WTC11 (cell line): ENCODE results near the gene FAT2.

Experiments used
- ESRRA ChIP-seq: sonication (generic); formaldehyde crosslinking; IDR thresholded peaks from 2 replicates; pipeline ENCODE4 v1.8.1; 2022; ENCODE audit warnings: mild to moderate bottlenecking, missing genetic modification reagents, borderline replicate concordance
- KAT7 ChIP-seq: sonication (generic); formaldehyde crosslinking; IDR thresholded peaks from 2 replicates; pipeline ENCODE4 v1.8.1; 2023; ENCODE audit warnings: missing genetic modification reagents, mild to moderate bottlenecking, borderline replicate concordance
- SP1 ChIP-seq: sonication (generic); formaldehyde crosslinking; conservative IDR thresholded peaks from 2 replicates; pipeline ENCODE4 v1.8.1; 2022; ENCODE audit warnings: missing genetic modification reagents
- ZNF232 ChIP-seq: sonication (generic); formaldehyde crosslinking; IDR thresholded peaks from 2 replicates; pipeline ENCODE4 v1.8.0; 2022; ENCODE audit warnings: mild to moderate bottlenecking, missing genetic modification reagents
- ZNF263 ChIP-seq: sonication (generic); formaldehyde crosslinking; IDR thresholded peaks from 2 replicates; pipeline ENCODE4 v1.8.1; 2022; ENCODE audit warnings: low read depth, mild to moderate bottlenecking, moderate library complexity, missing genetic modification reagents
- TF ChIP-seq, protein P1 (sequence below): fragments of 200-600 bp; IDR thresholded peaks from 2 replicates; pipeline ENCODE4 v1.8.0; 2022; ENCODE audit warnings: antibody characterized with exemption
- TF ChIP-seq, protein P2 (sequence below): sonication (generic); formaldehyde crosslinking; IDR thresholded peaks from 2 replicates; pipeline ENCODE4 v1.8.0; 2023; ENCODE audit warnings: mild to moderate bottlenecking, missing genetic modification reagents
- TF ChIP-seq, protein P3 (sequence below): sonication (generic); formaldehyde crosslinking; conservative IDR thresholded peaks from 2 replicates; pipeline ENCODE4 v1.8.1; 2023; ENCODE audit warnings: mild to moderate bottlenecking, low read depth, missing genetic modification reagents, moderate library complexity
- TF ChIP-seq, protein P4 (sequence below): sonication (generic); formaldehyde crosslinking; IDR thresholded peaks from 2 replicates; pipeline ENCODE4 v1.8.0; 2022; ENCODE audit warnings: mild to moderate bottlenecking, missing genetic modification reagents
- TF ChIP-seq, protein P5 (sequence below): sonication (generic); formaldehyde crosslinking; IDR thresholded peaks from 2 replicates; pipeline ENCODE4 v1.8.1; 2022; ENCODE audit warnings: missing genetic modification reagents, borderline replicate concordance
- TF ChIP-seq, protein P6 (sequence below): sonication (generic); formaldehyde crosslinking; IDR thresholded peaks from 2 replicates; pipeline ENCODE4 v1.8.0; 2023; ENCODE audit warnings: missing genetic modification reagents, mild to moderate bottlenecking, borderline replicate concordance

DNA sequence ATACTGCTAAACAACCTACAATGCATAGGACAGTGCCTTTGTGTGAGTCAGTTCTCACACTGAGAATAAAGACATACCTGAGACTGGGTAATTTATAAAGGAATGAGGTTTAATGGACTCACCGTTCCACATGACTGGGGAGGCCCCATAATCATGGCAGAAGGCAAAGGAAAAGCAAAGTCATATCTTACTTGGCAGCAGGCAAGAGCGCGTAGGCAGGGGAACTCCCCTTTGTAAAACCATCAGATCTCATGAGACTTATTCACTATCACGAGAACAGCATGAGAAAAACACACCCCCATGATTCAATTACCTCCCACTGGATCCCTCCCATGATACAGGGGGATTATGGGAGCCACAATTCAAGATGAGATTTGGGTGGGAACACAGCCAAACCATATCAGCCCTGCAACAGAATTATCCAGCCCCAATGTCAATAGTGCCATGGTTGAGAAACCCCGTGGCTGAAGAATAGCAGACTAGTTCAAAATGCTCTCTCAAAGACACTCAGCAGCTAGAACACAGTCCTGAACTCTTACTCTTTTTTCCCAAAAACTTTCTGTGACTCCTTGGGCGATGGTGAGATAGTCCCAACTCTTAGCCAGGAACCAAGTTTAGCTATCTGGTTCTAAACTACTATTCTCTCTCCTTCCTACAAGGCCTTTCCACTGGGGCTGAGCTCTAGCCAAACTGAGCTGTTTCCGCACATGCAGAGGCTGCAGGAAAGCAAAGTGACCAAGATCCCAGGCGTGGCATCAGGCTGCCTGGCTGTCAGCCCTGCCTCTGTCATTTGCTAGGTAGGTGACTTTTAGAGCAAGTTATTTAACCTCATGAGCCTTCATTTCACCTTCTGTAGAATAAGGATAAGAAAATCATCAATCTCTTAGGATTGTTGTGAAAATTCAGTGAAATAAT, 21.7 kb downstream of the FAT2 start:
- TF ChIP-seq ZNF232 (CRISPR knock-in tag) (no peak), ZNF263 (no peak), ESRRA (CRISPR knock-in tag) (no peak), KAT7 (no peak), SP1 (CRISPR knock-in tag) (no peak)
- TF ChIP-seq, protein P1, sequence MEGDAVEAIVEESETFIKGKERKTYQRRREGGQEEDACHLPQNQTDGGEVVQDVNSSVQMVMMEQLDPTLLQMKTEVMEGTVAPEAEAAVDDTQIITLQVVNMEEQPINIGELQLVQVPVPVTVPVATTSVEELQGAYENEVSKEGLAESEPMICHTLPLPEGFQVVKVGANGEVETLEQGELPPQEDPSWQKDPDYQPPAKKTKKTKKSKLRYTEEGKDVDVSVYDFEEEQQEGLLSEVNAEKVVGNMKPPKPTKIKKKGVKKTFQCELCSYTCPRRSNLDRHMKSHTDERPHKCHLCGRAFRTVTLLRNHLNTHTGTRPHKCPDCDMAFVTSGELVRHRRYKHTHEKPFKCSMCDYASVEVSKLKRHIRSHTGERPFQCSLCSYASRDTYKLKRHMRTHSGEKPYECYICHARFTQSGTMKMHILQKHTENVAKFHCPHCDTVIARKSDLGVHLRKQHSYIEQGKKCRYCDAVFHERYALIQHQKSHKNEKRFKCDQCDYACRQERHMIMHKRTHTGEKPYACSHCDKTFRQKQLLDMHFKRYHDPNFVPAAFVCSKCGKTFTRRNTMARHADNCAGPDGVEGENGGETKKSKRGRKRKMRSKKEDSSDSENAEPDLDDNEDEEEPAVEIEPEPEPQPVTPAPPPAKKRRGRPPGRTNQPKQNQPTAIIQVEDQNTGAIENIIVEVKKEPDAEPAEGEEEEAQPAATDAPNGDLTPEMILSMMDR, result no peak
- TF ChIP-seq, protein P2, sequence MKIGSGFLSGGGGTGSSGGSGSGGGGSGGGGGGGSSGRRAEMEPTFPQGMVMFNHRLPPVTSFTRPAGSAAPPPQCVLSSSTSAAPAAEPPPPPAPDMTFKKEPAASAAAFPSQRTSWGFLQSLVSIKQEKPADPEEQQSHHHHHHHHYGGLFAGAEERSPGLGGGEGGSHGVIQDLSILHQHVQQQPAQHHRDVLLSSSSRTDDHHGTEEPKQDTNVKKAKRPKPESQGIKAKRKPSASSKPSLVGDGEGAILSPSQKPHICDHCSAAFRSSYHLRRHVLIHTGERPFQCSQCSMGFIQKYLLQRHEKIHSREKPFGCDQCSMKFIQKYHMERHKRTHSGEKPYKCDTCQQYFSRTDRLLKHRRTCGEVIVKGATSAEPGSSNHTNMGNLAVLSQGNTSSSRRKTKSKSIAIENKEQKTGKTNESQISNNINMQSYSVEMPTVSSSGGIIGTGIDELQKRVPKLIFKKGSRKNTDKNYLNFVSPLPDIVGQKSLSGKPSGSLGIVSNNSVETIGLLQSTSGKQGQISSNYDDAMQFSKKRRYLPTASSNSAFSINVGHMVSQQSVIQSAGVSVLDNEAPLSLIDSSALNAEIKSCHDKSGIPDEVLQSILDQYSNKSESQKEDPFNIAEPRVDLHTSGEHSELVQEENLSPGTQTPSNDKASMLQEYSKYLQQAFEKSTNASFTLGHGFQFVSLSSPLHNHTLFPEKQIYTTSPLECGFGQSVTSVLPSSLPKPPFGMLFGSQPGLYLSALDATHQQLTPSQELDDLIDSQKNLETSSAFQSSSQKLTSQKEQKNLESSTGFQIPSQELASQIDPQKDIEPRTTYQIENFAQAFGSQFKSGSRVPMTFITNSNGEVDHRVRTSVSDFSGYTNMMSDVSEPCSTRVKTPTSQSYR (CRISPR knock-in tag), result no peak
- TF ChIP-seq, protein P3, sequence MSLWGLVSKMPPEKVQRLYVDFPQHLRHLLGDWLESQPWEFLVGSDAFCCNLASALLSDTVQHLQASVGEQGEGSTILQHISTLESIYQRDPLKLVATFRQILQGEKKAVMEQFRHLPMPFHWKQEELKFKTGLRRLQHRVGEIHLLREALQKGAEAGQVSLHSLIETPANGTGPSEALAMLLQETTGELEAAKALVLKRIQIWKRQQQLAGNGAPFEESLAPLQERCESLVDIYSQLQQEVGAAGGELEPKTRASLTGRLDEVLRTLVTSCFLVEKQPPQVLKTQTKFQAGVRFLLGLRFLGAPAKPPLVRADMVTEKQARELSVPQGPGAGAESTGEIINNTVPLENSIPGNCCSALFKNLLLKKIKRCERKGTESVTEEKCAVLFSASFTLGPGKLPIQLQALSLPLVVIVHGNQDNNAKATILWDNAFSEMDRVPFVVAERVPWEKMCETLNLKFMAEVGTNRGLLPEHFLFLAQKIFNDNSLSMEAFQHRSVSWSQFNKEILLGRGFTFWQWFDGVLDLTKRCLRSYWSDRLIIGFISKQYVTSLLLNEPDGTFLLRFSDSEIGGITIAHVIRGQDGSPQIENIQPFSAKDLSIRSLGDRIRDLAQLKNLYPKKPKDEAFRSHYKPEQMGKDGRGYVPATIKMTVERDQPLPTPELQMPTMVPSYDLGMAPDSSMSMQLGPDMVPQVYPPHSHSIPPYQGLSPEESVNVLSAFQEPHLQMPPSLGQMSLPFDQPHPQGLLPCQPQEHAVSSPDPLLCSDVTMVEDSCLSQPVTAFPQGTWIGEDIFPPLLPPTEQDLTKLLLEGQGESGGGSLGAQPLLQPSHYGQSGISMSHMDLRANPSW, result no peak
- TF ChIP-seq, protein P4, sequence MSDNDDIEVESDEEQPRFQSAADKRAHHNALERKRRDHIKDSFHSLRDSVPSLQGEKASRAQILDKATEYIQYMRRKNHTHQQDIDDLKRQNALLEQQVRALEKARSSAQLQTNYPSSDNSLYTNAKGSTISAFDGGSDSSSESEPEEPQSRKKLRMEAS (CRISPR knock-in tag), result no peak
- TF ChIP-seq, protein P5, sequence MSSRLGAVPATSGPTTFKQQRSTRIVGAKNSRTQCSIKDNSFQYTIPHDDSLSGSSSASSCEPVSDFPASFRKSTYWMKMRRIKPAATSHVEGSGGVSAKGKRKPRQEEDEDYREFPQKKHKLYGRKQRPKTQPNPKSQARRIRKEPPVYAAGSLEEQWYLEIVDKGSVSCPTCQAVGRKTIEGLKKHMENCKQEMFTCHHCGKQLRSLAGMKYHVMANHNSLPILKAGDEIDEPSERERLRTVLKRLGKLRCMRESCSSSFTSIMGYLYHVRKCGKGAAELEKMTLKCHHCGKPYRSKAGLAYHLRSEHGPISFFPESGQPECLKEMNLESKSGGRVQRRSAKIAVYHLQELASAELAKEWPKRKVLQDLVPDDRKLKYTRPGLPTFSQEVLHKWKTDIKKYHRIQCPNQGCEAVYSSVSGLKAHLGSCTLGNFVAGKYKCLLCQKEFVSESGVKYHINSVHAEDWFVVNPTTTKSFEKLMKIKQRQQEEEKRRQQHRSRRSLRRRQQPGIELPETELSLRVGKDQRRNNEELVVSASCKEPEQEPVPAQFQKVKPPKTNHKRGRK, result no peak
- TF ChIP-seq, protein P6, sequence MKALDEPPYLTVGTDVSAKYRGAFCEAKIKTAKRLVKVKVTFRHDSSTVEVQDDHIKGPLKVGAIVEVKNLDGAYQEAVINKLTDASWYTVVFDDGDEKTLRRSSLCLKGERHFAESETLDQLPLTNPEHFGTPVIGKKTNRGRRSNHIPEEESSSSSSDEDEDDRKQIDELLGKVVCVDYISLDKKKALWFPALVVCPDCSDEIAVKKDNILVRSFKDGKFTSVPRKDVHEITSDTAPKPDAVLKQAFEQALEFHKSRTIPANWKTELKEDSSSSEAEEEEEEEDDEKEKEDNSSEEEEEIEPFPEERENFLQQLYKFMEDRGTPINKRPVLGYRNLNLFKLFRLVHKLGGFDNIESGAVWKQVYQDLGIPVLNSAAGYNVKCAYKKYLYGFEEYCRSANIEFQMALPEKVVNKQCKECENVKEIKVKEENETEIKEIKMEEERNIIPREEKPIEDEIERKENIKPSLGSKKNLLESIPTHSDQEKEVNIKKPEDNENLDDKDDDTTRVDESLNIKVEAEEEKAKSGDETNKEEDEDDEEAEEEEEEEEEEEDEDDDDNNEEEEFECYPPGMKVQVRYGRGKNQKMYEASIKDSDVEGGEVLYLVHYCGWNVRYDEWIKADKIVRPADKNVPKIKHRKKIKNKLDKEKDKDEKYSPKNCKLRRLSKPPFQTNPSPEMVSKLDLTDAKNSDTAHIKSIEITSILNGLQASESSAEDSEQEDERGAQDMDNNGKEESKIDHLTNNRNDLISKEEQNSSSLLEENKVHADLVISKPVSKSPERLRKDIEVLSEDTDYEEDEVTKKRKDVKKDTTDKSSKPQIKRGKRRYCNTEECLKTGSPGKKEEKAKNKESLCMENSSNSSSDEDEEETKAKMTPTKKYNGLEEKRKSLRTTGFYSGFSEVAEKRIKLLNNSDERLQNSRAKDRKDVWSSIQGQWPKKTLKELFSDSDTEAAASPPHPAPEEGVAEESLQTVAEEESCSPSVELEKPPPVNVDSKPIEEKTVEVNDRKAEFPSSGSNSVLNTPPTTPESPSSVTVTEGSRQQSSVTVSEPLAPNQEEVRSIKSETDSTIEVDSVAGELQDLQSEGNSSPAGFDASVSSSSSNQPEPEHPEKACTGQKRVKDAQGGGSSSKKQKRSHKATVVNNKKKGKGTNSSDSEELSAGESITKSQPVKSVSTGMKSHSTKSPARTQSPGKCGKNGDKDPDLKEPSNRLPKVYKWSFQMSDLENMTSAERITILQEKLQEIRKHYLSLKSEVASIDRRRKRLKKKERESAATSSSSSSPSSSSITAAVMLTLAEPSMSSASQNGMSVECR (CRISPR knock-in tag), result no peak
